ENCODE results near the gene AIF1.

AIF1 gene

GRCh38 chr6:31614075-31614619 is 887 bp upstream of the AIF1 start:
- TF ChIP-seq CTCF (IDR thresholded peaks at IDR 0.05; ENCODE audit: low read depth, low read length, missing control alignments) = no peak
- no peak for DNase-seq (ENCODE audit: extremely low read depth, low read depth)
- no peak overlapping the region for H3K4me3 ChIP-seq (replicated peaks; ENCODE audit: low read depth, low read length)

GRCh38 chr6:31615748-31616147 is 714 bp downstream of the AIF1 start:
- H3K4me3 ChIP-seq (replicated peaks; ENCODE audit: low read depth, low read length) = no peak overlapping the region
- no peak for DNase-seq (ENCODE audit: extremely low read depth, low read depth)
- no peak for TF ChIP-seq CTCF (IDR thresholded peaks at IDR 0.05; ENCODE audit: low read depth, low read length, missing control alignments)

- no peak for TF ChIP-seq CTCF (IDR thresholded peaks at IDR 0.05; ENCODE audit: low read depth, low read length, missing control alignments)
- H3K4me3 ChIP-seq (replicated peaks; ENCODE audit: low read depth, low read length) = no peak overlapping the region
- no peak for DNase-seq (ENCODE audit: extremely low read depth, low read depth)
Observed at GRCh38 chr6:31617010-31617409, 2.0 kb downstream of the AIF1 start.

- no peak for TF ChIP-seq CTCF (IDR thresholded peaks at IDR 0.05; ENCODE audit: low read depth, low read length, missing control alignments)
- DNase-seq (ENCODE audit: extremely low read depth, low read depth) = peak; percentile 97
- H3K4me3 ChIP-seq (replicated peaks; ENCODE audit: low read depth, low read length) = peak overlapping the region; percentile 54
Observed at GRCh38 chr6:31619805-31620585, 5.0 kb downstream of the AIF1 start.

- no peak for TF ChIP-seq CTCF (IDR thresholded peaks at IDR 0.05; ENCODE audit: low read depth, low read length, missing control alignments)
- peak within 1 kb of the TSS; percentile 54 for H3K4me3 ChIP-seq (replicated peaks; ENCODE audit: low read depth, low read length)
- DNase-seq (ENCODE audit: extremely low read depth, low read depth) = no peak
Observed at GRCh38 chr6:31620586-31621319, 5.7 kb downstream of the AIF1 start, which contains the start of gene PRRC2A. TSS of gene PRRC2A (plus strand) at chr6:31620715. CDS start at chr6:31622790, 2,075 bp downstream.

GRCh38 chr6:31621320-31621939 is 6.4 kb downstream of the AIF1 start:
- H3K4me3 ChIP-seq (replicated peaks; ENCODE audit: low read depth, low read length) = peak overlapping the region; percentile 54
- no peak for TF ChIP-seq CTCF (IDR thresholded peaks at IDR 0.05; ENCODE audit: low read depth, low read length, missing control alignments)
- no peak for DNase-seq (ENCODE audit: extremely low read depth, low read depth)
